Measurements from ENCODE around the gene NRDE2.

Gene NRDE2

GRCh38 chr14:90331497-90332270, at the start of gene NRDE2:
TSS of gene NRDE2 (minus strand) at chr14:90331941. CDS start at chr14:90331904, 37 bp downstream.
- peak; percentile 99 for DNase-seq

GRCh38 chr14:90381011-90381786, 49.5 kb upstream of the NRDE2 start:
- DNase-seq: peak; percentile 23

GRCh38 chr14:90379106-90379505, 47.4 kb upstream of the NRDE2 start:
- no peak for DNase-seq

- no peak for DNase-seq
These were observed 46.5 kb upstream of the NRDE2 start for GRCh38 chr14:90378249-90378648.

GRCh38 chr14:90375934-90376333, 44.2 kb upstream of the NRDE2 start:
- no peak for DNase-seq

- no peak for DNase-seq
These were observed 43.1 kb upstream of the NRDE2 start for GRCh38 chr14:90374813-90375212.

- DNase-seq: no peak
These were observed 42.1 kb upstream of the NRDE2 start for GRCh38 chr14:90373887-90374286.

GRCh38 chr14:90368946-90369721, 37.4 kb upstream of the NRDE2 start:
- no peak for DNase-seq

GRCh38 chr14:90362558-90362896, 30.8 kb upstream of the NRDE2 start:
- no peak for DNase-seq

- DNase-seq: no peak
These were observed 30.3 kb upstream of the NRDE2 start for GRCh38 chr14:90361865-90362557.

- no peak for DNase-seq
These were observed 26.6 kb upstream of the NRDE2 start for GRCh38 chr14:90358359-90358758.

GRCh38 chr14:90356925-90357324, 25.2 kb upstream of the NRDE2 start:
- no peak for DNase-seq

GRCh38 chr14:90355540-90356518, 24.1 kb upstream of the NRDE2 start:
- DNase-seq: no peak

GRCh38 chr14:90354551-90355298, 23.0 kb upstream of the NRDE2 start:
- no peak for DNase-seq

- DNase-seq: no peak
These were observed 18.0 kb upstream of the NRDE2 start for GRCh38 chr14:90349739-90350138.

GRCh38 chr14:90348270-90348669, 16.5 kb upstream of the NRDE2 start:
- DNase-seq: no peak

- no peak for DNase-seq
These were observed 13.5 kb upstream of the NRDE2 start for GRCh38 chr14:90345239-90345557.

GRCh38 chr14:90344331-90345238, 12.8 kb upstream of the NRDE2 start:
- DNase-seq: no peak

- DNase-seq: no peak
These were observed 10.6 kb upstream of the NRDE2 start for GRCh38 chr14:90342327-90342726.

- no peak for DNase-seq
These were observed 10.0 kb upstream of the NRDE2 start for GRCh38 chr14:90341784-90342183.

Measured in NCI-H510A (cell line).